ENCODE measurements around the gene OGDH.
"Not testable (repeated sequence)": the region's sequence is repeated elsewhere in the genome, so short reads cannot be mapped to it uniquely, and the experiment has no call there.

GRCh38 chr7:44726250-44726649, 119.8 kb downstream of the OGDH start:
- TF ChIP-seq CTCF (conservative IDR thresholded peaks at IDR 0.05); ZFX (IDR thresholded peaks at IDR 0.05): not testable (repeated sequence)
